HEK293T (cell line): Measurements from ENCODE around the gene KLC4.

Experiments
- ARNT ChIP-seq: fragments of 450-650 bp; IDR thresholded peaks from 2 replicates; pipeline ENCODE4 v1.6.1; 2017; ENCODE audit warnings: mild to moderate bottlenecking
- ELF4 ChIP-seq: fragments of 450-650 bp; IDR thresholded peaks from 2 replicates; pipeline ENCODE4 v1.6.1; 2017; ENCODE audit warnings: antibody characterized with exemption
- FOXA1 ChIP-seq: fragments of 450-650 bp; IDR thresholded peaks from 2 replicates; pipeline ENCODE4 v1.6.1; 2016; ENCODE audit warnings: mild to moderate bottlenecking
- FOXK2 ChIP-seq: fragments of 450-650 bp; IDR thresholded peaks from 2 replicates; pipeline ENCODE4 v1.6.1; 2016; ENCODE audit warnings: mild to moderate bottlenecking
- PKNOX1 ChIP-seq: fragments of 450-650 bp; IDR thresholded peaks from 2 replicates; pipeline ENCODE4 v1.6.1; 2016

GRCh38 chr6:43105538-43106222 lies 46.2 kb downstream of the KLC4 start:
- no peak for TF ChIP-seq FOXK2
- no peak for TF ChIP-seq ARNT
- no peak for TF ChIP-seq ELF4
- TF ChIP-seq FOXA1: no peak
- TF ChIP-seq PKNOX1: no peak
